GM12878 (cell line): Measurements from ENCODE around the gene SUGCT. TPM values are rescaled to one million over a fixed set of nuclear protein-coding genes. Genes with fewer than 3 reads are reported as not detected.

ENCODE experiments used
- ATAC-seq: fragments of 200-7000 bp; cut with Tn5 transposase; 3 replicates; pipeline ENCODE4 v1.9.1; 2020; ENCODE audit warnings: mild to moderate bottlenecking, moderate library complexity
- BruUV-seq: library from RNA; stranded (reverse); fragments of 400-500 nt; replicated peaks from 2 replicates; lab custom pipeline; 2021; lab: Mats Ljungman, UMichigan
- CTCF ChIA-PET: fragments of 300-600 bp; sonication (Branson Sonifier 250); formaldehyde crosslinking; extraction: SDS; loops from one replicate; lab custom pipeline; 2021; ENCODE audit warnings: inconsistent platforms; lab: Yijun Ruan, JAX
- POLR2A ChIA-PET: fragments of 350-600 bp; formaldehyde crosslinking; extraction: SDS; loops from one replicate; lab custom pipeline; 2021; ENCODE audit warnings: inconsistent platforms; lab: Charles Lee
- RAD21 ChIA-PET: fragments of 300-600 bp; sonication (Branson Sonifier 250); formaldehyde crosslinking; loops from one replicate; lab custom pipeline; 2023; ENCODE audit warnings: antibody characterized with exemption; ENCODE audit not compliant: unreplicated experiment; lab: Charles Lee
- SMC1A ChIA-PET: fragments of 300-600 bp; sonication (Branson Sonifier 250); formaldehyde crosslinking; loops from one replicate; lab custom pipeline; 2023; ENCODE audit not compliant: unreplicated experiment, uncharacterized antibody; lab: Charles Lee
- DNase-seq: peaks from one replicate; pipeline ENCODE4 v3.0.0-alpha.2; 2011; ENCODE audit warnings: low read depth, low spot score
- FAIRE-seq: peaks from 3 replicates; lab custom pipeline; 2011; peaks lifted over from hg19 to GRCh38; lab: Jason Lieb, UNC
- H2AFZ ChIP-seq: 2 replicates; pipeline ENCODE4 v1.6.0; 2011; ENCODE audit warnings: low read depth, low read length, control low read depth; ENCODE audit not compliant: control insufficient read depth
- H3K27ac ChIP-seq: 2 replicates; pipeline ENCODE4 v1.5.1; 2011; ENCODE audit warnings: control low read depth; ENCODE audit not compliant: control insufficient read depth, insufficient read depth
- H3K27me3 ChIP-seq, 2 experiments: replicated peaks in 1 of 2; 2 replicates each; pipeline versions ENCODE4 v1.6.0 to v1.6.1; 2011; ENCODE audit warnings: low read length in 1 of 2; ENCODE audit not compliant: control insufficient read depth in 2 of 2, insufficient read depth in 2 of 2
- H3K36me3 ChIP-seq, 2 experiments: 2 replicates each; pipeline ENCODE4 v1.5.1; 2011; ENCODE audit warnings: low read length in 1 of 2; ENCODE audit not compliant: control insufficient read depth in 2 of 2, insufficient read depth in 2 of 2
- H3K4me1 ChIP-seq: 2 replicates; pipeline ENCODE4 v1.6.1; 2011; ENCODE audit warnings: mild to moderate bottlenecking, low read length, moderate library complexity, mixed read lengths; ENCODE audit not compliant: control insufficient read depth, insufficient read depth
- H3K4me2 ChIP-seq: 2 replicates; pipeline ENCODE4 v1.6.0; 2011; ENCODE audit warnings: control low read depth; ENCODE audit not compliant: control insufficient read depth, insufficient read depth
- H3K4me3 ChIP-seq: fragments of 200-600 bp; sonication (generic); 2 replicates; pipeline ENCODE4 v1.5.1; 2016
- H3K79me2 ChIP-seq: 2 replicates; pipeline ENCODE4 v1.6.0; 2011; ENCODE audit warnings: low read length; ENCODE audit not compliant: control insufficient read depth, insufficient read depth
- H3K9ac ChIP-seq: 2 replicates; pipeline ENCODE4 v1.8.0; 2011; ENCODE audit warnings: low read length, control low read depth, mixed read lengths; ENCODE audit not compliant: control insufficient read depth, insufficient read depth
- H3K9me3 ChIP-seq: replicated peaks from 3 replicates; pipeline ENCODE4 v1.5.1; 2011; ENCODE audit warnings: mild to moderate bottlenecking, low read length; ENCODE audit not compliant: control insufficient read depth, insufficient read depth
- H4K20me1 ChIP-seq: 2 replicates; pipeline ENCODE4 v1.6.0; 2011; ENCODE audit not compliant: control insufficient read depth, insufficient read depth
- BCL11A ChIP-seq: IDR thresholded peaks from 2 replicates; pipeline ENCODE4 v1.6.1; 2011; ENCODE audit warnings: low read depth, low read length
- BHLHE40 ChIP-seq, 2 experiments: fragments of 450-650 bp in 1 of 2; IDR thresholded peaks; 2 replicates each; pipeline ENCODE4 v1.6.1; 2011 to 2017; ENCODE audit warnings: low read depth in 2 of 2, borderline replicate concordance in 1 of 2, improper control_type of control experiment in 1 of 2, low read length in 1 of 2, mild to moderate bottlenecking in 1 of 2
- CREM ChIP-seq: IDR thresholded peaks from 2 replicates; pipeline ENCODE4 v1.6.1; 2014; ENCODE audit warnings: antibody characterized with exemption, low read depth
- E2F4 ChIP-seq: IDR thresholded peaks from 2 replicates; pipeline ENCODE4 v1.6.1; 2012; ENCODE audit warnings: low read depth, low read length, improper control_type of control experiment
- GABPA ChIP-seq: IDR thresholded peaks from 2 replicates; pipeline ENCODE4 v1.6.1; 2014; ENCODE audit warnings: antibody characterized with exemption, low read depth, mild to moderate bottlenecking, inconsistent platforms
- HSF1 ChIP-seq: fragments of 150-350 bp; IDR thresholded peaks from 2 replicates; pipeline ENCODE4 v1.6.1; 2014; ENCODE audit warnings: mild to moderate bottlenecking, low read depth, low read length
- IKZF2 ChIP-seq, 2 experiments: fragments of 450-650 bp; IDR thresholded peaks; 2 replicates each; pipeline ENCODE4 v1.6.1; 2017; ENCODE audit warnings: mild to moderate bottlenecking in 2 of 2, moderate library complexity in 2 of 2
- KDM1A ChIP-seq: fragments of 200-600 bp; sonication (generic); IDR thresholded peaks from 2 replicates; pipeline ENCODE4 v1.6.1; 2016; ENCODE audit warnings: borderline replicate concordance
- MAX ChIP-seq: IDR thresholded peaks from 2 replicates; pipeline ENCODE4 v1.6.1; 2012; ENCODE audit warnings: low read depth, low read length, improper control_type of control experiment
- MEF2B ChIP-seq: fragments of 450-650 bp; IDR thresholded peaks from 2 replicates; pipeline ENCODE4 v1.6.1; 2018; ENCODE audit warnings: mild to moderate bottlenecking, moderate library complexity; ENCODE audit not compliant: partially characterized antibody, poor library complexity, severe bottlenecking
- NR2C1 ChIP-seq: fragments of 450-650 bp; IDR thresholded peaks from 2 replicates; pipeline ENCODE4 v1.6.1; 2017; ENCODE audit warnings: antibody characterized with exemption, mild to moderate bottlenecking, moderate library complexity
- NR2F1 ChIP-seq: fragments of 450-650 bp; conservative IDR thresholded peaks from 2 replicates; pipeline ENCODE4 v1.6.1; 2017; ENCODE audit warnings: mild to moderate bottlenecking
- PAX8 ChIP-seq: fragments of 450-650 bp; IDR thresholded peaks from 2 replicates; pipeline ENCODE4 v1.6.1; 2017; ENCODE audit warnings: mild to moderate bottlenecking, moderate library complexity
- POU2F2 ChIP-seq: IDR thresholded peaks from 3 replicates; pipeline ENCODE4 v1.6.1; 2011; ENCODE audit warnings: low read depth, mild to moderate bottlenecking, low read length, borderline replicate concordance
- WGBS: methylation state at CpG from one replicate; pipeline ENCODE4 v1.1.6; 2016; ENCODE audit warnings: low lambda C conversion rate; ENCODE audit not compliant: insufficient replicate concordance, insufficient coverage; ENCODE audit errors: missing lambda C conversion rate; 5-methylcytosine and 5-hydroxymethylcytosine counted together
- in situ Hi-C: fragments of 300-500 bp; cut with MboI; formaldehyde crosslinking; loops from 9 replicates; pipeline ENCODE4 v1.14.3; 2018; ENCODE audit warnings: mixed read lengths
- intact Hi-C: fragments of 100-400 bp; cut with micrococcal nuclease; formaldehyde crosslinking; loops from one replicate; pipeline ENCODE4 v1.14.2; 2022; ENCODE audit not compliant: unreplicated experiment
- polyA plus RNA-seq, 11 experiments: library from polyadenylated mRNA; depleted of rRNA in 4 of 11; unstranded in 6 of 11; stranded (reverse) in 5 of 11; fragments of >200 nt; fragmentation: Nextera tagmentation in 4 of 11; fragmentation: Illumina TruSeq in 1 of 11; extraction: Ambion mirVana in 4 of 11; extraction: Trizol in 1 of 11; gene quantifications; 1 replicate in 1 of 11; 2 replicates in 10 of 11; pipeline versions ENCODE4 v1.2.1 to v1.2.3, GENCODE V29; 2011 to 2016; ENCODE audit warnings: inconsistent platforms in 2 of 11, missing spikeins in 2 of 11, low read depth in 1 of 11
- total RNA-seq, 4 experiments: library from RNA; depleted of rRNA in 3 of 4; stranded (reverse); fragments of >200 nt in 3 of 4; fragmentation: Illumina TruSeq in 1 of 4; extraction: Trizol in 1 of 4; gene quantifications; 2 replicates each; pipeline versions ENCODE4 v1.2.1 to v1.2.3, GENCODE V29; 2013 to 2021

SUGCT gene
- total and polyA plus RNA-seq, 10 of the 15 experiments (the other 5 are each of a cell fraction or from before 2014, with no cell fraction given) = 0.08 to 1.2 (median 0.67) TPM; not detected in 1

- RAD21 ChIA-PET = no interaction called here
These were observed 582.4 kb downstream of the SUGCT start for GRCh38 chr7:40717242-40717641.

GRCh38 chr7:40720416-40720815, 585.6 kb downstream of the SUGCT start:
- WGBS = 0% methylated on average over 1 of the region's 1 CpG
- Histone ChIP-seq H3K9ac (no peak overlapping the region), H3K36me3 (no peaks in the 10 kb centered on the region), H3K4me3 (no peak overlapping the region), H4K20me1 (no peaks in the 10 kb centered on the region), H2AFZ (no peak overlapping the region)
- in situ Hi-C loops = no loop called here
- ATAC-seq = no peak
- DNase-seq = no peak
- TF ChIP-seq KDM1A (no peak), NR2C1 (no peak), PAX8 (no peak), CREM (no peak), MAX (no peak), BCL11A (no peak), IKZF2 (IDR thresholded peaks at IDR 0.05) (no peak), NR2F1 (no peak), HSF1 (no peak), E2F4 (no peak), POU2F2 (no peak)
- TF ChIP-seq, all 136 proteins: peak for 0
- no peaks in the 10 kb centered on the region; the same call in 2 of the 3 replicates for H3K9me3 ChIP-seq
- ChIA-PET SMC1A (no interaction called here), CTCF (interaction anchor here (1.1 kb wide), 1 partner anchor 46 kb away, joined by 3 read pairs; no protein-coding TSS in a partner anchor), POLR2A (no interaction called here), RAD21 (no interaction called here)
- no peak overlapping the region for H3K4me2 ChIP-seq
- no peaks in the 10 kb centered on the region for H3K4me1 ChIP-seq
- FAIRE-seq = no peak
- intact Hi-C loops = no loop called here
- H3K27me3 ChIP-seq = no peaks in the 10 kb centered on the region
- H3K79me2 ChIP-seq = no peaks in the 10 kb centered on the region
- no TSS peak for BruUV-seq
- H3K27ac ChIP-seq = no peak overlapping the region

More at GRCh38 chr7:40717242-40717641, 582.4 kb downstream of the SUGCT start:
- Histone ChIP-seq H3K4me2 (no peak overlapping the region), H3K4me1 (no peaks in the 10 kb centered on the region), H3K79me2 (no peaks in the 10 kb centered on the region), H3K9ac (no peak overlapping the region), H4K20me1 (no peaks in the 10 kb centered on the region), H3K36me3 (no peaks in the 10 kb centered on the region), H3K27ac (no peak overlapping the region), H3K27me3 (no peaks in the 10 kb centered on the region), H3K9me3 (no peaks in the 10 kb centered on the region; the same call in 2 of the 3 replicates), H3K4me3 (no peak overlapping the region), H2AFZ (peak overlapping the region; percentile 24; the same call in 1 of the 2 replicates)
- WGBS = 30% methylated on average over 9 of the region's 9 CpGs
- ATAC-seq (peak; percentile 90), FAIRE-seq (no peak), DNase-seq (no peak)
- in situ Hi-C loops = no loop called here
- ChIA-PET POLR2A (interaction anchor here (0.7 kb wide), 1 partner anchor 975 kb away, joined by 3 read pairs; no protein-coding TSS in a partner anchor), CTCF (no interaction called here), SMC1A (interaction anchor here (0.7 kb wide), 1 partner anchor 819 kb away, joined by 3 read pairs; no protein-coding TSS in a partner anchor)
- TF ChIP-seq MEF2B = peak; percentile 32
- TF ChIP-seq GABPA = no peak
- peak; percentile 39 to 75; a peak in 2 of 4 replicates for TF ChIP-seq BHLHE40 (IDR thresholded peaks at IDR 0.05; ENCODE audit: borderline replicate concordance in 1 of 2, low read depth in 2 of 2, low read length in 1 of 2)
- no TSS peak for BruUV-seq
- intact Hi-C loops = no loop called here
